ENCODE measurements around the gene DOCK8. TPM values are rescaled to one million over a fixed set of nuclear protein-coding genes. Genes with fewer than 3 reads are reported as not detected.

Gene DOCK8
- polyA plus RNA-seq, 1 donor (not counting 4 experiments of a cell fraction or from before 2014, with no cell fraction given): 1.5 TPM

- no peak for TF ChIP-seq CTCF (optimal IDR thresholded peaks at IDR 0.05 in 1 of 3, IDR thresholded peaks at IDR 0.05 in 1 of 3, conservative IDR thresholded peaks at IDR 0.05 in 1 of 3; ENCODE audit: extremely low read depth in 1 of 3, insufficient read depth in 2 of 3, low read length in 3 of 3)
- no peak for TF ChIP-seq EZH2 (IDR thresholded peaks at IDR 0.05; ENCODE audit: low read length)
- H4K20me1 ChIP-seq (ENCODE audit: control insufficient read depth, extremely low read depth, insufficient read depth, low read length): no peaks in the 10 kb centered on the region
- no peak overlapping the region for H2AFZ ChIP-seq (ENCODE audit: control insufficient read depth, low read length)
- dilution Hi-C loops (cut with MboI; ENCODE audit: extremely low pct_ligation_motif_present, low sequenced_read_pairs): no loop called here
- H3K27ac ChIP-seq (ENCODE audit: control insufficient read depth, insufficient read depth, low read length): no peak overlapping the region
- H3K9me1 ChIP-seq (ENCODE audit: control insufficient read depth, extremely low read depth, insufficient read depth, low read length): no peaks in the 10 kb centered on the region
- no peaks in the 10 kb centered on the region for H3K4me1 ChIP-seq (ENCODE audit: control insufficient read depth, extremely low read depth, insufficient read depth, low read length)
- DNase-seq (ENCODE audit: low read depth, low spot score) (no peak), FAIRE-seq (no peak)
- H3K4me2 ChIP-seq (ENCODE audit: control insufficient read depth, extremely low read depth, insufficient read depth, low read depth, low read length): no peak overlapping the region
- H3K4me3 ChIP-seq (ENCODE audit: control insufficient read depth in 2 of 3, extremely low read depth in 1 of 3, insufficient read depth in 2 of 3, low read depth in 1 of 3, low read length in 3 of 3): no peak overlapping the region
- H3K79me2 ChIP-seq (ENCODE audit: control insufficient read depth, insufficient read depth, low read length): no peaks in the 10 kb centered on the region
- no peak overlapping the region for H3K9ac ChIP-seq (ENCODE audit: control insufficient read depth, extremely low read depth, insufficient read depth, low read length)
- H3K27me3 ChIP-seq (ENCODE audit: control insufficient read depth, extremely low read depth, insufficient read depth, low read length): no peaks in the 10 kb centered on the region
- H3K9me3 ChIP-seq (ENCODE audit: control insufficient read depth, low read depth, low read length): no peaks in the 10 kb centered on the region
- H3K36me3 ChIP-seq (ENCODE audit: control insufficient read depth in 2 of 2, extremely low read depth in 1 of 2, insufficient read depth in 2 of 2, low read length in 2 of 2): no peaks in the 10 kb centered on the region
Measured at GRCh38 chr9:431701-432100, 217.0 kb downstream of the DOCK8 start.

GRCh38 chr9:436482-436881, 221.8 kb downstream of the DOCK8 start:
- H3K27ac ChIP-seq (ENCODE audit: control insufficient read depth, insufficient read depth, low read length): no peak overlapping the region
- dilution Hi-C loops (cut with MboI; ENCODE audit: extremely low pct_ligation_motif_present, low sequenced_read_pairs): no loop called here
- no peaks in the 10 kb centered on the region for H3K79me2 ChIP-seq (ENCODE audit: control insufficient read depth, insufficient read depth, low read length)
- H3K9me1 ChIP-seq (ENCODE audit: control insufficient read depth, extremely low read depth, insufficient read depth, low read length): no peaks in the 10 kb centered on the region
- no peaks in the 10 kb centered on the region for H4K20me1 ChIP-seq (ENCODE audit: control insufficient read depth, extremely low read depth, insufficient read depth, low read length)
- H3K9ac ChIP-seq (ENCODE audit: control insufficient read depth, extremely low read depth, insufficient read depth, low read length): no peak overlapping the region
- H3K4me2 ChIP-seq (ENCODE audit: control insufficient read depth, extremely low read depth, insufficient read depth, low read depth, low read length): no peak overlapping the region
- H3K36me3 ChIP-seq (ENCODE audit: control insufficient read depth in 2 of 2, extremely low read depth in 1 of 2, insufficient read depth in 2 of 2, low read length in 2 of 2): no peaks in the 10 kb centered on the region
- H3K27me3 ChIP-seq (ENCODE audit: control insufficient read depth, extremely low read depth, insufficient read depth, low read length): no peaks in the 10 kb centered on the region
- FAIRE-seq: no peak
- no peaks in the 10 kb centered on the region for H3K4me1 ChIP-seq (ENCODE audit: control insufficient read depth, extremely low read depth, insufficient read depth, low read length)
- no peak overlapping the region for H3K4me3 ChIP-seq (ENCODE audit: control insufficient read depth in 2 of 3, extremely low read depth in 1 of 3, insufficient read depth in 2 of 3, low read depth in 1 of 3, low read length in 3 of 3)
- H3K9me3 ChIP-seq (ENCODE audit: control insufficient read depth, low read depth, low read length): no peaks in the 10 kb centered on the region
- TF ChIP-seq CTCF (optimal IDR thresholded peaks at IDR 0.05 in 1 of 3, IDR thresholded peaks at IDR 0.05 in 1 of 3, conservative IDR thresholded peaks at IDR 0.05 in 1 of 3; ENCODE audit: extremely low read depth in 1 of 3, insufficient read depth in 2 of 3, low read length in 3 of 3): no peak
- no peak for TF ChIP-seq EZH2 (IDR thresholded peaks at IDR 0.05; ENCODE audit: low read length)
- no peak for DNase-seq (ENCODE audit: low read depth, low spot score)
- no peak overlapping the region for H2AFZ ChIP-seq (ENCODE audit: control insufficient read depth, low read length)
